OCI-LY7 (cell line): ENCODE data around the gene ADAM15. TPM values are rescaled to one million over a fixed set of nuclear protein-coding genes. Genes with fewer than 3 reads are reported as not detected.

Source experiments
- BruUV-seq: library from RNA; stranded (reverse); fragments of 400-500 nt; replicated peaks from 2 replicates; lab custom pipeline; 2021; lab: Mats Ljungman, UMichigan
- CTCF ChIA-PET: fragments of 300-600 bp; sonication (Branson Sonifier 250); formaldehyde crosslinking; loops from one replicate; lab custom pipeline; 2022; ENCODE audit warnings: antibody characterized with exemption; ENCODE audit not compliant: unreplicated experiment; lab: Charles Lee
- POLR2A ChIA-PET: fragments of 300-600 bp; sonication (Branson Sonifier 250); formaldehyde crosslinking; loops from one replicate; lab custom pipeline; 2022; ENCODE audit warnings: antibody characterized with exemption; lab: Charles Lee
- DNase-seq: peaks from one replicate; pipeline ENCODE4 v3.0.0-alpha.2; 2015; ENCODE audit warnings: low spot score
- H2AFZ ChIP-seq: fragments of 200-600 bp; sonication (generic), shearing (Covaris generic); 2 replicates; pipeline ENCODE4 v1.6.1; 2014; ENCODE audit warnings: mild to moderate bottlenecking, antibody characterized with exemption, low read length, moderate library complexity
- H3K27ac ChIP-seq: fragments of 200-600 bp; sonication (generic); 2 replicates; pipeline ENCODE4 v1.5.1; 2014; ENCODE audit warnings: mixed run types, low read depth, mild to moderate bottlenecking, moderate library complexity, low read length, inconsistent platforms; ENCODE audit not compliant: poor library complexity, severe bottlenecking
- H3K36me3 ChIP-seq: fragments of 200-600 bp; sonication (generic); 2 replicates; pipeline ENCODE4 v1.6.1; 2014; ENCODE audit warnings: mild to moderate bottlenecking, antibody characterized with exemption, low read length, moderate library complexity, mixed read lengths; ENCODE audit not compliant: insufficient read depth
- H3K4me1 ChIP-seq: fragments of 200-600 bp; sonication (generic); 2 replicates; pipeline ENCODE4 v1.5.1; 2014; ENCODE audit warnings: mild to moderate bottlenecking, low read length; ENCODE audit not compliant: insufficient read depth, poor library complexity, severe bottlenecking
- H3K4me2 ChIP-seq: fragments of 200-600 bp; sonication (generic); 2 replicates; pipeline ENCODE4 v1.6.1; 2014; ENCODE audit warnings: mild to moderate bottlenecking, low read length
- H3K4me3 ChIP-seq: fragments of 200-600 bp; sonication (generic); 2 replicates; pipeline ENCODE4 v1.5.1; 2014; ENCODE audit warnings: mild to moderate bottlenecking, low read depth, low read length; ENCODE audit not compliant: poor library complexity, severe bottlenecking
- H3K79me2 ChIP-seq: fragments of 200-600 bp; sonication (generic); 2 replicates; pipeline ENCODE4 v1.6.1; 2016; ENCODE audit warnings: low read depth, mild to moderate bottlenecking, low read length, moderate library complexity, mixed read lengths; ENCODE audit not compliant: insufficient read depth
- H3K9me2 ChIP-seq: fragments of 200-600 bp; sonication (generic); 2 replicates; pipeline ENCODE4 v1.6.1; 2016; ENCODE audit warnings: mild to moderate bottlenecking, low read length, mixed read lengths; ENCODE audit not compliant: insufficient read depth
- H3K9me3 ChIP-seq: fragments of 200-600 bp; sonication (generic); 2 replicates; pipeline ENCODE4 v1.6.1; 2014; ENCODE audit warnings: mild to moderate bottlenecking, mixed run types, low read length, mixed read lengths
- H4K20me1 ChIP-seq: fragments of 200-600 bp; sonication (generic); 2 replicates; pipeline ENCODE4 v1.6.1; 2014; ENCODE audit warnings: mild to moderate bottlenecking, antibody characterized with exemption, low read length, moderate library complexity, mixed read lengths; ENCODE audit not compliant: insufficient read depth
- CTCF ChIP-seq: fragments of 200-600 bp; sonication (generic); conservative IDR thresholded peaks from 2 replicates; pipeline ENCODE4 v1.5.1; 2014; ENCODE audit warnings: mild to moderate bottlenecking, antibody characterized with exemption, low read length, moderate library complexity, mixed read lengths
- EZH2phosphoT487 ChIP-seq: fragments of 200-600 bp; sonication (generic); IDR thresholded peaks from 2 replicates; pipeline ENCODE4 v1.6.1; 2018; ENCODE audit warnings: low read depth, borderline replicate concordance, mild to moderate bottlenecking, mixed run types, antibody characterized with exemption, low read length, moderate library complexity, mixed read lengths
- intact Hi-C: fragments of 100-400 bp; cut with micrococcal nuclease; formaldehyde crosslinking; loops from one replicate; pipeline ENCODE4 v1.10.0; 2022; ENCODE audit not compliant: unreplicated experiment
- total RNA-seq, 2 experiments: library from RNA; depleted of rRNA in 1 of 2; stranded (reverse); fragments of >200 nt in 1 of 2; shearing (Covaris generic) in 1 of 2; gene quantifications; 2 replicates each; pipeline ENCODE4 v1.2.3, GENCODE V29; 2014 to 2022

ADAM15 gene
- total RNA-seq, 2 experiments from 2014 or later: 19.7 to 56.1 TPM

DNA sequence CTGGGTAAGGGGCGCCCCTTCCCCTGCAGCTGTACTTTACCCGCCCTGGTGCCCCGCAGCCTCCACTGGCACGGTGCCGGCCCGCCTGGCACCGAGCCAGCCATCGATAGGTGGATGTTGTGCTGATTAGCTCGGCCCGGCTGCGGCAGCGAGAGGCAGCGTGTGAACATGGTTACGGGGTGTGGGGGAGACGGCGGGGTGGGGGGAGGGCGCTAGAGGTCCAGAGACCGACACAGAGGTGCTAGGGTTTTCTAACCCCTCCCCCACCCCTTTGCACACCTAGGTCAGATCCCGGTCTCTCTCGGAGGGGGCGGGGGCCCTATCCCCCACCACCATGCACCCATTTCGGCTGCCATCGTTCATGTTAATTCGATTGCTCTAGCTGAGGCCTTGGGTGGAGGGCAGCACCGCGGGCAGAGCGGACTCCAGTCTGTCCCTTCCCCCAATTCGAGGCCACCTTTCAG, 19.1 kb downstream of the ADAM15 start:
- intact Hi-C loops: no loop called here
- Histone ChIP-seq H2AFZ (no peak overlapping the region), H3K36me3 (peaks cover 17% of the 10 kb centered on the region; the same call in 1 of the 2 replicates), H3K27ac (no peak overlapping the region), H3K79me2 (no peaks in the 10 kb centered on the region), H4K20me1 (no peaks in the 10 kb centered on the region), H3K9me2 (no peaks in the 10 kb centered on the region), H3K4me1 (peaks cover 53% of the 10 kb centered on the region), H3K4me2 (peak overlapping the region; percentile 64), H3K4me3 (no peak overlapping the region), H3K9me3 (no peaks in the 10 kb centered on the region)
- ChIA-PET POLR2A (interaction anchor here (0.6 kb wide), 1 partner anchor 535 kb away, joined by 3 read pairs; no protein-coding TSS in a partner anchor), CTCF (interaction anchor here (0.5 to 0.7 kb wide), 3 partner anchors 15 to 124 kb away, joined by 3 read pairs; partner anchors contain the start of gene ADAM15)
- TF ChIP-seq CTCF (no peak), EZH2phosphoT487 (no peak)
- no peak for DNase-seq
- no TSS peak for BruUV-seq

- peak overlapping the region; percentile 64 for H3K4me2 ChIP-seq
- H3K27ac ChIP-seq: peak overlapping the region; percentile 22
- no peak overlapping the region for H3K4me3 ChIP-seq
- intact Hi-C loops: no loop called here
- H3K36me3 ChIP-seq: peaks cover 17% of the 10 kb centered on the region; the same call in 1 of the 2 replicates
- no peak overlapping the region for H2AFZ ChIP-seq
- no peaks in the 10 kb centered on the region for H3K79me2 ChIP-seq
- no peaks in the 10 kb centered on the region for H3K9me3 ChIP-seq
- no TSS peak for BruUV-seq
- no peaks in the 10 kb centered on the region for H3K9me2 ChIP-seq
- ChIA-PET POLR2A (no interaction called here), CTCF (interaction anchor here (0.5 to 0.6 kb wide), 2 partner anchors 20 to 123 kb away, joined by 3 read pairs; partner anchors contain the start of gene ADAM15)
- peaks cover 56% of the 10 kb centered on the region for H3K4me1 ChIP-seq
- TF ChIP-seq EZH2phosphoT487 (no peak), CTCF (peak; percentile 69)
- DNase-seq: peak; percentile 87
- no peaks in the 10 kb centered on the region for H4K20me1 ChIP-seq
These were observed 19.8 kb downstream of the ADAM15 start for GRCh38 chr1:155070721-155071569.
